Endothelial cell of umbilical vein (primary cell): Measurements from ENCODE around the gene PLA2G4F. TPM values are rescaled to one million over a fixed set of nuclear protein-coding genes. Genes with fewer than 3 reads are reported as not detected.

Experiments used
- BruUV-seq: library from RNA; stranded (reverse); fragments of 400-500 nt; replicated peaks from 2 replicates; lab custom pipeline; 2021; lab: Mats Ljungman, UMichigan
- CTCF ChIA-PET: fragments of 300-600, 350-600 bp; sonication (Branson Sonifier 250); formaldehyde crosslinking; loops from one replicate; lab custom pipeline; 2021; ENCODE audit warnings: antibody characterized with exemption, inconsistent platforms; lab: Charles Lee
- POLR2A ChIA-PET: fragments of 300-600, 350-600 bp; sonication (Branson Sonifier 250); formaldehyde crosslinking; loops from one replicate; lab custom pipeline; 2021; ENCODE audit warnings: antibody characterized with exemption, inconsistent platforms; lab: Charles Lee
- DNase-seq: peaks from one replicate; pipeline ENCODE4 v3.0.0-alpha.2; 2011; ENCODE audit warnings: low read depth, low spot score
- FAIRE-seq: peaks from 2 replicates; lab custom pipeline; 2011; peaks lifted over from hg19 to GRCh38; lab: Jason Lieb, UNC
- H2AFZ ChIP-seq: 2 replicates; pipeline ENCODE4 v1.6.0; 2012; ENCODE audit warnings: low read depth, low read length, control low read depth, inconsistent platforms
- H3K27ac ChIP-seq: 2 replicates; pipeline ENCODE4 v1.5.1; 2011; ENCODE audit warnings: low read depth, mild to moderate bottlenecking, control low read depth, low read length, moderate library complexity; ENCODE audit not compliant: insufficient read depth
- H3K27me3 ChIP-seq, 2 experiments: 2 replicates each; pipeline versions ENCODE4 v1.6.0 to v1.6.1; 2011; ENCODE audit warnings: low read length in 2 of 2, mixed read lengths in 1 of 2; ENCODE audit not compliant: control insufficient read depth in 2 of 2, insufficient read depth in 2 of 2
- H3K36me3 ChIP-seq, 2 experiments: 2 replicates in 1 of 2; 3 replicates in 1 of 2; pipeline ENCODE4 v1.5.1; 2011; ENCODE audit warnings: low read length in 2 of 2, mild to moderate bottlenecking in 1 of 2, moderate library complexity in 1 of 2; ENCODE audit not compliant: control insufficient read depth in 2 of 2, insufficient read depth in 2 of 2; ENCODE audit errors: extremely low read depth in 1 of 2
- H3K4me1 ChIP-seq: 3 replicates; pipeline ENCODE4 v1.5.1; 2011; ENCODE audit warnings: mild to moderate bottlenecking, low read length; ENCODE audit not compliant: control insufficient read depth, insufficient read depth; ENCODE audit errors: extremely low read depth
- H3K4me2 ChIP-seq: 2 replicates; pipeline ENCODE4 v1.6.1; 2011; ENCODE audit warnings: low read length, control low read depth, mixed read lengths; ENCODE audit not compliant: insufficient read depth
- H3K4me3 ChIP-seq, 3 experiments: fragments of 200-600 bp in 1 of 3; sonication (generic), shearing (Covaris generic) in 1 of 3; replicated peaks in 1 of 3; 2 replicates each; pipeline ENCODE4 v1.5.1; 2011 to 2016; ENCODE audit warnings: control low read depth in 3 of 3, low read length in 3 of 3, mild to moderate bottlenecking in 2 of 3, inconsistent platforms in 1 of 3, low read depth in 1 of 3, moderate library complexity in 1 of 3; ENCODE audit not compliant: insufficient read depth in 1 of 3
- H3K79me2 ChIP-seq: 2 replicates; pipeline ENCODE4 v1.6.0; 2012; ENCODE audit warnings: low read length, inconsistent platforms; ENCODE audit not compliant: control insufficient read depth, insufficient read depth
- H3K9ac ChIP-seq: replicated peaks from 2 replicates; pipeline ENCODE3; 2011; ENCODE audit warnings: low read length, control low read depth; ENCODE audit not compliant: insufficient read depth; ENCODE audit errors: extremely low read depth
- H3K9me1 ChIP-seq: replicated peaks from 3 replicates; pipeline ENCODE4 v1.6.0; 2011; ENCODE audit warnings: mild to moderate bottlenecking, low read length; ENCODE audit not compliant: control insufficient read depth, insufficient read depth; ENCODE audit errors: extremely low read depth
- H3K9me3 ChIP-seq: replicated peaks from 2 replicates; pipeline ENCODE4 v1.5.1; 2012; ENCODE audit warnings: low read length, inconsistent platforms; ENCODE audit not compliant: control insufficient read depth, insufficient read depth
- H4K20me1 ChIP-seq: replicated peaks from 2 replicates; pipeline ENCODE3; 2011; ENCODE audit warnings: mild to moderate bottlenecking, low read length; ENCODE audit not compliant: control insufficient read depth, insufficient read depth; ENCODE audit errors: extremely low read depth
- CTCF ChIP-seq, 2 donors: IDR thresholded peaks; 1 replicate in 1 of 2; 2 replicates in 1 of 2; pipeline ENCODE4 v1.5.1; 2011; ENCODE audit warnings: low read length in 2 of 2, mild to moderate bottlenecking in 2 of 2, moderate library complexity in 2 of 2, control low read depth in 1 of 2, inconsistent platforms in 1 of 2, low read depth in 1 of 2; ENCODE audit not compliant: insufficient read depth in 1 of 2; ENCODE audit errors: extremely low read depth in 1 of 2
- EZH2 ChIP-seq: IDR thresholded peaks from 2 replicates; pipeline ENCODE4 v1.6.1; 2012; ENCODE audit warnings: borderline replicate concordance, low read depth, mild to moderate bottlenecking, moderate library complexity, low read length, inconsistent platforms; ENCODE audit not compliant: severe bottlenecking
- FOS ChIP-seq: IDR thresholded peaks from 2 replicates; pipeline ENCODE4 v1.6.1; 2011; ENCODE audit warnings: mild to moderate bottlenecking, low read length, moderate library complexity, borderline replicate concordance; ENCODE audit not compliant: insufficient read depth
- GATA2 ChIP-seq: IDR thresholded peaks from 2 replicates; pipeline ENCODE4 v1.7.0; 2011; ENCODE audit warnings: low read depth, mild to moderate bottlenecking, moderate library complexity, mixed read lengths, low read length; ENCODE audit not compliant: insufficient read length, insufficient read depth
- MAX ChIP-seq: IDR thresholded peaks from 2 replicates; pipeline ENCODE4 v1.6.1; 2011; ENCODE audit not compliant: insufficient read depth, insufficient read length
- MYC ChIP-seq: IDR thresholded peaks from one replicate; pipeline ENCODE4 v1.6.1; 2011; ENCODE audit warnings: mild to moderate bottlenecking, low read depth, low read length
- POLR2A ChIP-seq: IDR thresholded peaks from 2 replicates; pipeline ENCODE4 v1.6.1; 2012; ENCODE audit warnings: low read depth, mild to moderate bottlenecking, control low read depth, low read length
- POLR2AphosphoS5 ChIP-seq: IDR thresholded peaks from 2 replicates; pipeline ENCODE4 v1.6.1; 2012; ENCODE audit warnings: low read depth, mild to moderate bottlenecking, control low read depth, low read length, moderate library complexity; ENCODE audit not compliant: insufficient read depth
- dilution Hi-C: fragments of 300-500 bp; cut with MboI; formaldehyde crosslinking; loops from one replicate; pipeline ENCODE4 v1.15.0; 2019; ENCODE audit warnings: low sequenced_read_pairs; ENCODE audit not compliant: extremely low pct_ligation_motif_present
- intact Hi-C: fragments of 100-400 bp; cut with micrococcal nuclease; formaldehyde crosslinking; loops from one replicate; pipeline ENCODE4 v1.10.0; 2022
- polyA plus RNA-seq, 4 experiments: library from polyadenylated mRNA; depleted of rRNA in 3 of 4; stranded (reverse) in 3 of 4; unstranded in 1 of 4; fragments of >200 nt; gene quantifications; 2 replicates each; pipeline versions ENCODE4 v1.2.1 to v1.2.3, GENCODE V29; 2011 to 2012; ENCODE audit warnings: missing spikeins in 1 of 4
- total RNA-seq: library from RNA; stranded (reverse); gene quantifications from 2 replicates; pipeline ENCODE4 v1.2.3, GENCODE V29; 2021

The PLA2G4F gene
- total and polyA plus RNA-seq, 2 donors (not counting 3 experiments of a cell fraction or from before 2014, with no cell fraction given): not detected

GRCh38 chr15:42100021-42100800, 56.2 kb downstream of the PLA2G4F start:
- CTCF ChIA-PET: interaction anchor here (1.0 to 1.1 kb wide), 2 partner anchors 15 to 27 kb away, joined by 3 to 4 read pairs; no protein-coding TSS in a partner anchor
- no TSS peak for BruUV-seq
- peak; percentile 93 for FAIRE-seq

More at GRCh38 chr15:42100021-42100800, 56.2 kb downstream of the PLA2G4F start:
- peaks cover 18% of the 10 kb centered on the region for H3K4me1 ChIP-seq
- H4K20me1 ChIP-seq: no peaks in the 10 kb centered on the region
- no peaks in the 10 kb centered on the region for H3K79me2 ChIP-seq
- H3K27me3 ChIP-seq: no peaks in the 10 kb centered on the region
- H3K9ac ChIP-seq: no peak overlapping the region
- dilution Hi-C loops (no loop called here), intact Hi-C loops (no loop called here)
- H3K4me3 ChIP-seq: no peak overlapping the region
- no peaks in the 10 kb centered on the region for H3K9me3 ChIP-seq
- TF ChIP-seq EZH2 (no peak), POLR2AphosphoS5 (peak; percentile 45), POLR2A (no peak), GATA2 (peak; percentile 81), CTCF (IDR thresholded peaks at IDR 0.05; ENCODE audit: extremely low read depth in 1 of 2, insufficient read depth in 1 of 2, low read depth in 1 of 2, low read length in 2 of 2) (no peak), MAX (peak; percentile 16), FOS (peak; percentile 10), MYC (no peak)
- peak; percentile 43 for DNase-seq
- H3K4me2 ChIP-seq: no peak overlapping the region
- H2AFZ ChIP-seq: peak overlapping the region; percentile 49
- peak overlapping the region; percentile 2 for H3K27ac ChIP-seq
- no peaks in the 10 kb centered on the region for H3K9me1 ChIP-seq
- no peaks in the 10 kb centered on the region for H3K36me3 ChIP-seq
- POLR2A ChIA-PET: no interaction called here
